Measurements from ENCODE around the gene PANK1. TPM values are rescaled to one million over a fixed set of nuclear protein-coding genes. Genes with fewer than 3 reads are reported as not detected.

Gene PANK1
- total and polyA plus RNA-seq, 7 donors: 1.6 to 26.4 (median 6.1) TPM

- no peak overlapping the region for H3K4me3 ChIP-seq
- intact Hi-C loops (cut with DNase I): loop anchor here (10.0 kb wide), 1 partner anchor 542 kb away; no protein-coding TSS in a partner anchor
- no peaks in the 10 kb centered on the region for H3K36me3 ChIP-seq
- 37 to 62% methylated on average over 10 of the region's 10 CpGs for WGBS, 2 donors
- no peaks in the 10 kb centered on the region for H3K27me3 ChIP-seq
- TF ChIP-seq EP300 (IDR thresholded peaks at IDR 0.05): no peak
- no peak for TF ChIP-seq POLR2AphosphoS5 (IDR thresholded peaks at IDR 0.05)
- TF ChIP-seq POLR2A (IDR thresholded peaks at IDR 0.05): no peak
- no peak overlapping the region for H3K27ac ChIP-seq
- no peaks in the 10 kb centered on the region for H3K4me1 ChIP-seq
- H3K9me3 ChIP-seq: no peaks in the 10 kb centered on the region
- DNase-seq: no peak
Measured at GRCh38 chr10:89566095-89566950, 78.7 kb downstream of the PANK1 start.

GRCh38 chr10:89565180-89565579 is 79.9 kb downstream of the PANK1 start:
- intact Hi-C loops (cut with DNase I): loop anchor here (10.0 kb wide), 1 partner anchor 540 kb away; no protein-coding TSS in a partner anchor
- Histone ChIP-seq H3K4me3 (no peak overlapping the region), H3K27me3 (no peaks in the 10 kb centered on the region), H3K4me1 (no peaks in the 10 kb centered on the region), H3K27ac (no peak overlapping the region), H3K9me3 (no peaks in the 10 kb centered on the region), H3K36me3 (no peaks in the 10 kb centered on the region)
- 61 to 65% methylated on average over 1 of the region's 1 CpG for WGBS, 2 donors
- DNase-seq: no peak
- no peak for TF ChIP-seq POLR2AphosphoS5 (IDR thresholded peaks at IDR 0.05)
- TF ChIP-seq POLR2A (IDR thresholded peaks at IDR 0.05): no peak
- no peak for TF ChIP-seq CTCF (IDR thresholded peaks at IDR 0.05)
- TF ChIP-seq EP300 (IDR thresholded peaks at IDR 0.05): no peak

- no peaks in the 10 kb centered on the region for H3K36me3 ChIP-seq
- no peaks in the 10 kb centered on the region for H3K27me3 ChIP-seq
- no peak overlapping the region for H3K27ac ChIP-seq
- no peak overlapping the region for H3K4me3 ChIP-seq
- H3K9me3 ChIP-seq: no peaks in the 10 kb centered on the region
- TF ChIP-seq POLR2A (IDR thresholded peaks at IDR 0.05): no peak
- TF ChIP-seq POLR2AphosphoS5 (IDR thresholded peaks at IDR 0.05): no peak
- no peak for TF ChIP-seq EP300 (IDR thresholded peaks at IDR 0.05)
- TF ChIP-seq CTCF (IDR thresholded peaks at IDR 0.05): peak; percentile 58 to 81 (median 69)
- H3K4me1 ChIP-seq: no peaks in the 10 kb centered on the region
- no peak for DNase-seq
- intact Hi-C loops (cut with DNase I): loop anchor here (1.0 to 10.0 kb wide), 2 partner anchors 138 to 539 kb away; no protein-coding TSS in a partner anchor
- 3 to 21% methylated on average over 2 of the region's 2 CpGs for whole genome bisulfite sequencing, 2 donors
Measured at GRCh38 chr10:89563861-89564478, 81.1 kb downstream of the PANK1 start.

DNA sequence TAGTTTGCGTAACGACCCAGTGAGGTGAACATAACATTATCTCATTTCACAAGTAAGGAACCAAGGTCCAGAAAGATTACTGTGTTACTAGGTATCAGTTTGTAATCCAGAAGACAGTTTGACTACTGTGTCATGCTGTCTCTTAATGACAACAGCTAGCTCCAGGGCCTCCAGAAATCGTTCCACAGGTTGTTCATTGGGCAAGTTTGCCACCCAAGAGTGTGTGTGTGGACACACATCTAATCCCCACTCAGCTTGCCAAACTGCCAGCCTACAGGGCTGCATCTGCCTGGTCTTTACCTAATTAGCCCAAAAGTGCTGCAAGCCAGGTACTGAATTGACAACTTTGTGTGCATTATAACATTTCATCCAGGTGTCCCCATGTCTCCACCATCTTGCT is 81.7 kb downstream of the PANK1 start:
- Histone ChIP-seq H3K27me3 (no peaks in the 10 kb centered on the region), H3K9me3 (no peaks in the 10 kb centered on the region), H3K4me1 (no peaks in the 10 kb centered on the region), H3K36me3 (no peaks in the 10 kb centered on the region), H3K27ac (no peak overlapping the region), H3K4me3 (no peak overlapping the region)
- no peak for TF ChIP-seq POLR2A (IDR thresholded peaks at IDR 0.05)
- TF ChIP-seq EP300 (IDR thresholded peaks at IDR 0.05): no peak
- TF ChIP-seq POLR2AphosphoS5 (IDR thresholded peaks at IDR 0.05): no peak
- no peak for TF ChIP-seq CTCF (IDR thresholded peaks at IDR 0.05)
- intact Hi-C loops (cut with DNase I): loop anchor here (10.0 kb wide), 1 partner anchor 539 kb away; no protein-coding TSS in a partner anchor
- 96% methylated on average over 3 of the region's 3 CpGs for WGBS, 2 donors
- DNase-seq: no peak

DNA sequence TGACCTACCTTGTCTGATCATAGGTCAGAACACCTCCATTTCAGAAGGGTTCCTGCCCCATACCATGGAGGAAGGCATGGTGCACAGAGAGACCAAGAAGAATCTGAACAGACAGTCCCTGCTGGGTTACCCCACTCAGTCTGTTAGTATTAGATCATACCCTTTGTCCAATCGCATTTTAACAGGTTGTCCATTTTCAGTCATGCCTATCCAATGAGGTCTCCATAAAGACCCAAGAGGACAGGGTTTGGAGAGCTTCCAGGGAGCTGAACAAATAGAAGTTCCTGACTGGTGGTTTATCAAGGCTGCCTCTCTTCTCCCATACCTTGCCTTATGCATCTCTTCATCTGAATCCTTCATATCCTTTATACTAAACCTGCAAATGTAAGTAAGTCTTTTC is 88.4 kb downstream of the PANK1 start:
- peaks cover 0 to 4% (median 0%) of the 10 kb centered on the region in 4 donors for H3K4me1 ChIP-seq
- H3K27me3 ChIP-seq: no peaks in the 10 kb centered on the region
- no peaks in the 10 kb centered on the region for H3K9me3 ChIP-seq
- H3K36me3 ChIP-seq: no peaks in the 10 kb centered on the region
- no peak overlapping the region for H3K4me3 ChIP-seq
- TF ChIP-seq CTCF (IDR thresholded peaks at IDR 0.05) (no peak), POLR2AphosphoS5 (IDR thresholded peaks at IDR 0.05) (no peak), EP300 (IDR thresholded peaks at IDR 0.05) (no peak), POLR2A (IDR thresholded peaks at IDR 0.05) (no peak)
- H3K27ac ChIP-seq: no peak overlapping the region
- intact Hi-C loops (cut with DNase I): no loop called here
- 92 to 100% methylated on average over 1 of the region's 1 CpG for WGBS, 2 donors
- DNase-seq: no peak
